PC-9 (cell line): ENCODE results near the gene MYO16.

Experiments
- EZH2 ChIP-seq: fragments of 200-600 bp; sonication (generic); IDR thresholded peaks from 2 replicates; pipeline ENCODE4 v1.8.0; 2017; ENCODE audit warnings: antibody characterized with exemption, low read depth
- TF ChIP-seq, protein P1 (sequence below): fragments of 200-600 bp; sonication (generic); conservative IDR thresholded peaks from 2 replicates; pipeline ENCODE4 v1.6.1; 2017; ENCODE audit warnings: mixed run types, antibody characterized with exemption, mild to moderate bottlenecking, moderate library complexity

DNA sequence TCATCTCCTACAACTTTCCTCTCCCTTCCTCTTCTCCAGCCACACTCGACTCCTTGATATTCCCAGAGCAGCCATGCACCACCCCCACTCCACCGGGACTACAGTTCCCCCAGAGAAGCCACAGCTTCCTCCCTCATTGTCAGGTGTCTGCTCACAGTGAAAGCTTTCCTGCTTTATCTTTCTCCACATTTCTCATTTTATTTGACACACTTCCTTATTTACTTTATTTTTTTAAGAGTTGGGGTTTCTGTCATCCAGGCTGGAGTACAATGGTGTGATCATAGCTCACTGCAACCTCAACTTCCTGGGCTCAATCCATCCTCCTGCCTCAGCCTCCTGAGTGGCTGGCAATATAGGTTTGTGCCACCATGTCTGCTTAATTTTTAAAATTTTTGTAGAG is 464.6 kb downstream of the MYO16 start:
- TF ChIP-seq, protein P1, sequence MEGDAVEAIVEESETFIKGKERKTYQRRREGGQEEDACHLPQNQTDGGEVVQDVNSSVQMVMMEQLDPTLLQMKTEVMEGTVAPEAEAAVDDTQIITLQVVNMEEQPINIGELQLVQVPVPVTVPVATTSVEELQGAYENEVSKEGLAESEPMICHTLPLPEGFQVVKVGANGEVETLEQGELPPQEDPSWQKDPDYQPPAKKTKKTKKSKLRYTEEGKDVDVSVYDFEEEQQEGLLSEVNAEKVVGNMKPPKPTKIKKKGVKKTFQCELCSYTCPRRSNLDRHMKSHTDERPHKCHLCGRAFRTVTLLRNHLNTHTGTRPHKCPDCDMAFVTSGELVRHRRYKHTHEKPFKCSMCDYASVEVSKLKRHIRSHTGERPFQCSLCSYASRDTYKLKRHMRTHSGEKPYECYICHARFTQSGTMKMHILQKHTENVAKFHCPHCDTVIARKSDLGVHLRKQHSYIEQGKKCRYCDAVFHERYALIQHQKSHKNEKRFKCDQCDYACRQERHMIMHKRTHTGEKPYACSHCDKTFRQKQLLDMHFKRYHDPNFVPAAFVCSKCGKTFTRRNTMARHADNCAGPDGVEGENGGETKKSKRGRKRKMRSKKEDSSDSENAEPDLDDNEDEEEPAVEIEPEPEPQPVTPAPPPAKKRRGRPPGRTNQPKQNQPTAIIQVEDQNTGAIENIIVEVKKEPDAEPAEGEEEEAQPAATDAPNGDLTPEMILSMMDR: no peak
- TF ChIP-seq EZH2: no peak
